IMR-90 (cell line): ENCODE measurements around the gene TEAD1. TPM values are rescaled to one million over a fixed set of nuclear protein-coding genes. Genes with fewer than 3 reads are reported as not detected.

ENCODE experiments used
- ATAC-seq: fragments of 200-7000 bp; cut with Tn5 transposase; 2 replicates; pipeline ENCODE4 v1.9.1; 2020; ENCODE audit warnings: low read depth, mild to moderate bottlenecking, moderate library complexity
- BruUV-seq: library from RNA; stranded (reverse); fragments of 400-500 nt; replicated peaks from 2 replicates; lab custom pipeline; 2021; lab: Mats Ljungman, UMichigan
- CTCF ChIA-PET: fragments of 300-600 bp; formaldehyde crosslinking; extraction: SDS; loops from one replicate; lab custom pipeline; 2021; ENCODE audit warnings: antibody characterized with exemption; lab: Yijun Ruan, JAX
- POLR2A ChIA-PET: fragments of 300-600 bp; sonication (Branson Sonifier 250); formaldehyde crosslinking; loops from one replicate; lab custom pipeline; 2022; ENCODE audit warnings: antibody characterized with exemption; ENCODE audit not compliant: unreplicated experiment; lab: Charles Lee
- DNase-seq: peaks from one replicate; pipeline ENCODE4 v3.0.0; 2013
- H2AFZ ChIP-seq: replicated peaks from 2 replicates; pipeline ENCODE3; 2013; ENCODE audit warnings: low read length, mild to moderate bottlenecking; ENCODE audit not compliant: poor library complexity
- H2AK5ac ChIP-seq: 2 replicates; pipeline ENCODE4 v1.6.1; 2013; ENCODE audit warnings: low read depth, low read length, inconsistent platforms
- H2AK9ac ChIP-seq: replicated peaks from 2 replicates; pipeline ENCODE3; 2013; ENCODE audit warnings: mild to moderate bottlenecking, low read depth, low read length, moderate library complexity; ENCODE audit not compliant: poor library complexity
- H2BK120ac ChIP-seq: 2 replicates; pipeline ENCODE4 v1.6.1; 2013; ENCODE audit warnings: low read depth, low read length, inconsistent platforms
- H2BK15ac ChIP-seq: 3 replicates; pipeline ENCODE4 v1.6.1; 2013; ENCODE audit warnings: low read depth, low read length, inconsistent platforms
- H2BK20ac ChIP-seq: 2 replicates; pipeline ENCODE4 v1.6.1; 2013; ENCODE audit warnings: low read depth, mild to moderate bottlenecking, inconsistent platforms, low read length, moderate library complexity
- H2BK5ac ChIP-seq: 2 replicates; pipeline ENCODE4 v1.6.1; 2013; ENCODE audit warnings: mild to moderate bottlenecking, low read depth, low read length, inconsistent platforms; ENCODE audit not compliant: poor library complexity, severe bottlenecking
- H3K14ac ChIP-seq: replicated peaks from 2 replicates; pipeline ENCODE4 v1.6.1; 2013; ENCODE audit warnings: low read depth, low read length, inconsistent platforms
- H3K18ac ChIP-seq: 2 replicates; pipeline ENCODE4 v1.6.1; 2013; ENCODE audit warnings: low read depth, low read length, control low read depth
- H3K23ac ChIP-seq: 2 replicates; pipeline ENCODE4 v1.6.1; 2013; ENCODE audit warnings: low read depth, low read length, inconsistent platforms
- H3K27ac ChIP-seq: 2 replicates; pipeline ENCODE4 v1.5.1; 2013; ENCODE audit warnings: mild to moderate bottlenecking, control low read depth, low read length; ENCODE audit not compliant: insufficient read depth
- H3K27me3 ChIP-seq: 2 replicates; pipeline ENCODE4 v1.6.1; 2013; ENCODE audit warnings: low read length; ENCODE audit not compliant: control insufficient read depth, insufficient read depth
- H3K36me3 ChIP-seq: 2 replicates; pipeline ENCODE4 v1.6.1; 2013; ENCODE audit warnings: low read length, mixed read lengths; ENCODE audit not compliant: control insufficient read depth, insufficient read depth
- H3K4ac ChIP-seq: 2 replicates; pipeline ENCODE4 v1.6.1; 2013; ENCODE audit warnings: low read depth, low read length, inconsistent platforms
- H3K4me1 ChIP-seq: 2 replicates; pipeline ENCODE4 v1.6.1; 2013; ENCODE audit warnings: low read length, mixed read lengths; ENCODE audit not compliant: control insufficient read depth, insufficient read depth
- H3K4me2 ChIP-seq: 2 replicates; pipeline ENCODE4 v1.6.1; 2013; ENCODE audit warnings: low read depth, mild to moderate bottlenecking, control low read depth, low read length, moderate library complexity
- H3K4me3 ChIP-seq: 2 replicates; pipeline ENCODE4 v1.5.1; 2013; ENCODE audit warnings: low read depth, mild to moderate bottlenecking, control low read depth, low read length, moderate library complexity; ENCODE audit not compliant: insufficient read depth
- H3K56ac ChIP-seq: 2 replicates; pipeline ENCODE4 v1.6.1; 2013; ENCODE audit warnings: low read length, inconsistent platforms; ENCODE audit not compliant: insufficient read depth; ENCODE audit errors: extremely low read depth
- H3K79me1 ChIP-seq, 2 experiments: 2 replicates each; pipeline ENCODE4 v1.6.1; 2013; ENCODE audit warnings: low read length in 2 of 2, inconsistent platforms in 1 of 2, low read depth in 1 of 2
- H3K9ac ChIP-seq: 2 replicates; pipeline ENCODE4 v1.6.1; 2013; ENCODE audit warnings: low read depth, low read length, control low read depth
- H3K9me1 ChIP-seq: 2 replicates; pipeline ENCODE4 v1.6.1; 2013; ENCODE audit warnings: low read length, inconsistent platforms; ENCODE audit not compliant: insufficient read depth
- H3K9me3 ChIP-seq: 2 replicates; pipeline ENCODE4 v1.6.1; 2013; ENCODE audit warnings: low read length; ENCODE audit not compliant: control insufficient read depth, insufficient read depth
- H4K20me1 ChIP-seq: 2 replicates; pipeline ENCODE4 v1.6.1; 2013; ENCODE audit warnings: low read length, inconsistent platforms; ENCODE audit not compliant: insufficient read depth
- H4K5ac ChIP-seq: 2 replicates; pipeline ENCODE4 v1.6.1; 2013; ENCODE audit warnings: mild to moderate bottlenecking, low read depth, low read length, control low read depth
- H4K8ac ChIP-seq, 2 experiments: 2 replicates each; pipeline ENCODE4 v1.6.1; 2013; ENCODE audit warnings: low read depth in 2 of 2, low read length in 2 of 2, control low read depth in 1 of 2, inconsistent platforms in 1 of 2
- H4K91ac ChIP-seq: 2 replicates; pipeline ENCODE4 v1.6.1; 2013; ENCODE audit warnings: low read depth, low read length, inconsistent platforms; ENCODE audit not compliant: insufficient read depth
- CEBPB ChIP-seq: IDR thresholded peaks from 2 replicates; pipeline ENCODE4 v1.6.1; 2012; ENCODE audit warnings: low read depth, low read length, improper control_type of control experiment
- FOS ChIP-seq: fragments of 150-350 bp; IDR thresholded peaks from 2 replicates; pipeline ENCODE4 v1.6.1; 2016; ENCODE audit warnings: low read depth, low read length
- MAFK ChIP-seq: IDR thresholded peaks from 2 replicates; pipeline ENCODE4 v1.6.1; 2012; ENCODE audit warnings: low read depth, low read length, improper control_type of control experiment
- MAZ ChIP-seq: IDR thresholded peaks from 2 replicates; pipeline ENCODE4 v1.6.1; 2012; ENCODE audit warnings: low read depth, mild to moderate bottlenecking, low read length, improper control_type of control experiment, moderate library complexity, borderline replicate concordance
- MXI1 ChIP-seq: IDR thresholded peaks from 2 replicates; pipeline ENCODE4 v1.6.1; 2012; ENCODE audit warnings: low read depth, mild to moderate bottlenecking, low read length, moderate library complexity, borderline replicate concordance
- RAD21 ChIP-seq: IDR thresholded peaks from 2 replicates; pipeline ENCODE4 v1.6.1; 2012; ENCODE audit warnings: low read length, improper control_type of control experiment
- SMC3 ChIP-seq: fragments of 150-350 bp; IDR thresholded peaks from 2 replicates; pipeline ENCODE4 v1.6.1; 2016; ENCODE audit warnings: low read depth, mild to moderate bottlenecking, antibody characterized with exemption, low read length, moderate library complexity
- WGBS, 2 experiments: methylation state at CpG; one replicate each; pipeline versions ENCODE4 v1.1.5 to v1.1.7; 2013; ENCODE audit warnings: missing lambda C conversion rate in 2 of 2; ENCODE audit not compliant: insufficient read length in 1 of 2; ENCODE audit errors: extremely low coverage in 2 of 2; 5-methylcytosine and 5-hydroxymethylcytosine counted together
- dilution Hi-C: fragments of 300-500 bp; cut with HindIII; formaldehyde crosslinking; loops from one replicate; pipeline ENCODE4 v1.14.3; 2018; ENCODE audit warnings: low sequenced_read_pairs; ENCODE audit not compliant: unreplicated experiment
- in situ Hi-C: fragments of 300-500 bp; cut with MboI; formaldehyde crosslinking; loops from 3 replicates; pipeline ENCODE4 v1.14.3; 2019; ENCODE audit warnings: low sequenced_read_pairs, inconsistent platforms, mixed read lengths
- intact Hi-C: fragments of 100-400 bp; cut with micrococcal nuclease; formaldehyde crosslinking; loops from 2 replicates; pipeline ENCODE4 v1.10.0; 2022
- polyA plus RNA-seq, 3 experiments: library from polyadenylated mRNA; depleted of rRNA; stranded (reverse); fragments of >200 nt; gene quantifications; 2 replicates each; pipeline ENCODE4 v1.2.3, GENCODE V29; 2012; ENCODE audit warnings: low replicate concordance in 1 of 3
- total RNA-seq: library from RNA; depleted of rRNA; stranded (reverse); fragments of >200 nt; gene quantifications from 2 replicates; pipeline ENCODE4 v1.2.3, GENCODE V29; 2012
- TF ChIP-seq, protein P1 (sequence below): fragments of 150-350 bp; IDR thresholded peaks from 2 replicates; pipeline ENCODE4 v1.6.1; 2017; ENCODE audit warnings: mild to moderate bottlenecking, antibody characterized with exemption, low read length, low read depth
- TF ChIP-seq, protein P2 (sequence below): fragments of 150-350 bp; IDR thresholded peaks from 2 replicates; pipeline ENCODE4 v1.6.1; 2016; ENCODE audit warnings: low read depth, mild to moderate bottlenecking, low read length, moderate library complexity, borderline replicate concordance
- TF ChIP-seq, protein P3 (sequence below): conservative IDR thresholded peaks from 2 replicates; pipeline ENCODE4 v1.5.1; 2012; ENCODE audit warnings: mild to moderate bottlenecking, low read depth, low read length, improper control_type of control experiment

TEAD1 gene
- total and polyA plus RNA-seq, 2 of the 4 experiments (the other 2 are of a cell fraction), result 51.8 to 69.2 TPM

GRCh38 chr11:12667646-12668045 is 6.6 kb upstream of the TEAD1 start:
- Histone ChIP-seq H2BK15ac (no peak overlapping the region), H2BK20ac (no peak overlapping the region), H2AK9ac (no peak overlapping the region), H4K20me1 (no peaks in the 10 kb centered on the region), H3K14ac (no peak overlapping the region), H3K9me3 (peaks cover 5% of the 10 kb centered on the region), H3K36me3 (no peaks in the 10 kb centered on the region), H2AFZ (no peak overlapping the region), H4K5ac (no peak overlapping the region), H3K4me1 (no peaks in the 10 kb centered on the region), H3K79me1 (peaks cover 0 to 8% of the 10 kb centered on the region in 2 experiments; a peak in 1 of 4 replicates), H3K4me2 (no peak overlapping the region), H3K9ac (no peak overlapping the region), H3K27ac (no peak overlapping the region), H2BK120ac (no peak overlapping the region), H3K23ac (no peak overlapping the region), H3K9me1 (peaks cover 3% of the 10 kb centered on the region; the same call in 1 of the 2 replicates), H3K18ac (no peak overlapping the region), H2BK5ac (no peak overlapping the region), H3K4me3 (no peak overlapping the region), H4K8ac (no peak overlapping the region), H2AK5ac (no peak overlapping the region), H3K4ac (no peak overlapping the region), H3K27me3 (no peaks in the 10 kb centered on the region), H4K91ac (no peak overlapping the region), H3K56ac (no peak overlapping the region)
- no TSS peak for BruUV-seq
- DNase-seq (no peak), ATAC-seq (no peak)
- CTCF ChIA-PET, result no interaction called here
- POLR2A ChIA-PET, result no interaction called here
- no CpG with 5 or more reads among the region's 1 CpG for WGBS, 2 experiments
- no peak for TF ChIP-seq FOS
- TF ChIP-seq, protein P1, sequence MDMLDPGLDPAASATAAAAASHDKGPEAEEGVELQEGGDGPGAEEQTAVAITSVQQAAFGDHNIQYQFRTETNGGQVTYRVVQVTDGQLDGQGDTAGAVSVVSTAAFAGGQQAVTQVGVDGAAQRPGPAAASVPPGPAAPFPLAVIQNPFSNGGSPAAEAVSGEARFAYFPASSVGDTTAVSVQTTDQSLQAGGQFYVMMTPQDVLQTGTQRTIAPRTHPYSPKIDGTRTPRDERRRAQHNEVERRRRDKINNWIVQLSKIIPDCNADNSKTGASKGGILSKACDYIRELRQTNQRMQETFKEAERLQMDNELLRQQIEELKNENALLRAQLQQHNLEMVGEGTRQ, result no peak
- no peak for TF ChIP-seq RAD21
- TF ChIP-seq MAFK, result no peak
- TF ChIP-seq CEBPB, result no peak
- TF ChIP-seq, protein P2, sequence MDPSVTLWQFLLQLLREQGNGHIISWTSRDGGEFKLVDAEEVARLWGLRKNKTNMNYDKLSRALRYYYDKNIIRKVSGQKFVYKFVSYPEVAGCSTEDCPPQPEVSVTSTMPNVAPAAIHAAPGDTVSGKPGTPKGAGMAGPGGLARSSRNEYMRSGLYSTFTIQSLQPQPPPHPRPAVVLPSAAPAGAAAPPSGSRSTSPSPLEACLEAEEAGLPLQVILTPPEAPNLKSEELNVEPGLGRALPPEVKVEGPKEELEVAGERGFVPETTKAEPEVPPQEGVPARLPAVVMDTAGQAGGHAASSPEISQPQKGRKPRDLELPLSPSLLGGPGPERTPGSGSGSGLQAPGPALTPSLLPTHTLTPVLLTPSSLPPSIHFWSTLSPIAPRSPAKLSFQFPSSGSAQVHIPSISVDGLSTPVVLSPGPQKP, result no peak
- no peak for TF ChIP-seq MXI1
- TF ChIP-seq MAZ, result no peak
- TF ChIP-seq, protein P3, sequence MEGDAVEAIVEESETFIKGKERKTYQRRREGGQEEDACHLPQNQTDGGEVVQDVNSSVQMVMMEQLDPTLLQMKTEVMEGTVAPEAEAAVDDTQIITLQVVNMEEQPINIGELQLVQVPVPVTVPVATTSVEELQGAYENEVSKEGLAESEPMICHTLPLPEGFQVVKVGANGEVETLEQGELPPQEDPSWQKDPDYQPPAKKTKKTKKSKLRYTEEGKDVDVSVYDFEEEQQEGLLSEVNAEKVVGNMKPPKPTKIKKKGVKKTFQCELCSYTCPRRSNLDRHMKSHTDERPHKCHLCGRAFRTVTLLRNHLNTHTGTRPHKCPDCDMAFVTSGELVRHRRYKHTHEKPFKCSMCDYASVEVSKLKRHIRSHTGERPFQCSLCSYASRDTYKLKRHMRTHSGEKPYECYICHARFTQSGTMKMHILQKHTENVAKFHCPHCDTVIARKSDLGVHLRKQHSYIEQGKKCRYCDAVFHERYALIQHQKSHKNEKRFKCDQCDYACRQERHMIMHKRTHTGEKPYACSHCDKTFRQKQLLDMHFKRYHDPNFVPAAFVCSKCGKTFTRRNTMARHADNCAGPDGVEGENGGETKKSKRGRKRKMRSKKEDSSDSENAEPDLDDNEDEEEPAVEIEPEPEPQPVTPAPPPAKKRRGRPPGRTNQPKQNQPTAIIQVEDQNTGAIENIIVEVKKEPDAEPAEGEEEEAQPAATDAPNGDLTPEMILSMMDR, result no peak
- TF ChIP-seq SMC3, result no peak
- intact Hi-C loops (no loop called here), in situ Hi-C loops (no loop called here), dilution Hi-C loops (no loop called here)
